ENCODE results near the gene LIMS2.

Gene LIMS2

DNA sequence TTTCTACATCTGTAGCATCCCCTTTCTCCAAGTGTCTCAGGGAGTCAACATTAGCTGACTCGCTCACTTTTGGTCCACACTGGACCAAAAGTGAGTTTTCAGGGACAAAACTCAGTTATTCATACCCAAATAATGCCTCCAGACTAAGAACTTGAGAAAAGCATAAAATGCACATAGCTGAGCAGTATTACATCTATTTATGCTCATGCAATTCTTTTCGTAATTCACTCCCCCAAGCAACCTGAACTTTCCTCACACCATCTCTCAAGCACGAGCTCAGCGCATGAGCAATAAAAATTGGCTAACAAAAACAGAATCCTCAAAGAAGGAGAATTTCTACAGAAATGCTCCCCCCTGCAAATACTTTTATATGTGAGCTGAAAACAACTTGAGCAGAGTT, 42.9 kb upstream of the LIMS2 start:
- no peak for ATAC-seq
- TF ChIP-seq SNAI2 (CRISPR knock-in tag; IDR thresholded peaks at IDR 0.05) = no peak
- TF ChIP-seq ISL1 (CRISPR knock-in tag; IDR thresholded peaks at IDR 0.05) = no peak
- no peak for TF ChIP-seq ZNF565 (CRISPR knock-in tag; conservative IDR thresholded peaks at IDR 0.05; ENCODE audit: low read depth)
- no peak for TF ChIP-seq ZNF8 (CRISPR knock-in tag; IDR thresholded peaks at IDR 0.05)
- TF ChIP-seq, protein P1, sequence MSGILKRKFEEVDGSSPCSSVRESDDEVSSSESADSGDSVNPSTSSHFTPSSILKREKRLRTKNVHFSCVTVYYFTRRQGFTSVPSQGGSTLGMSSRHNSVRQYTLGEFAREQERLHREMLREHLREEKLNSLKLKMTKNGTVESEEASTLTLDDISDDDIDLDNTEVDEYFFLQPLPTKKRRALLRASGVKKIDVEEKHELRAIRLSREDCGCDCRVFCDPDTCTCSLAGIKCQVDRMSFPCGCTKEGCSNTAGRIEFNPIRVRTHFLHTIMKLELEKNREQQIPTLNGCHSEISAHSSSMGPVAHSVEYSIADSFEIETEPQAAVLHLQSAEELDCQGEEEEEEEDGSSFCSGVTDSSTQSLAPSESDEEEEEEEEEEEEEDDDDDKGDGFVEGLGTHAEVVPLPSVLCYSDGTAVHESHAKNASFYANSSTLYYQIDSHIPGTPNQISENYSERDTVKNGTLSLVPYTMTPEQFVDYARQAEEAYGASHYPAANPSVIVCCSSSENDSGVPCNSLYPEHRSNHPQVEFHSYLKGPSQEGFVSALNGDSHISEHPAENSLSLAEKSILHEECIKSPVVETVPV (CRISPR knock-in tag; IDR thresholded peaks at IDR 0.05) = no peak
- TF ChIP-seq PPARA (CRISPR knock-in tag; IDR thresholded peaks at IDR 0.05; ENCODE audit: borderline replicate concordance) = no peak
- no peak for TF ChIP-seq ZC3H10 (CRISPR knock-in tag; IDR thresholded peaks at IDR 0.05)
- TF ChIP-seq, protein P2, sequence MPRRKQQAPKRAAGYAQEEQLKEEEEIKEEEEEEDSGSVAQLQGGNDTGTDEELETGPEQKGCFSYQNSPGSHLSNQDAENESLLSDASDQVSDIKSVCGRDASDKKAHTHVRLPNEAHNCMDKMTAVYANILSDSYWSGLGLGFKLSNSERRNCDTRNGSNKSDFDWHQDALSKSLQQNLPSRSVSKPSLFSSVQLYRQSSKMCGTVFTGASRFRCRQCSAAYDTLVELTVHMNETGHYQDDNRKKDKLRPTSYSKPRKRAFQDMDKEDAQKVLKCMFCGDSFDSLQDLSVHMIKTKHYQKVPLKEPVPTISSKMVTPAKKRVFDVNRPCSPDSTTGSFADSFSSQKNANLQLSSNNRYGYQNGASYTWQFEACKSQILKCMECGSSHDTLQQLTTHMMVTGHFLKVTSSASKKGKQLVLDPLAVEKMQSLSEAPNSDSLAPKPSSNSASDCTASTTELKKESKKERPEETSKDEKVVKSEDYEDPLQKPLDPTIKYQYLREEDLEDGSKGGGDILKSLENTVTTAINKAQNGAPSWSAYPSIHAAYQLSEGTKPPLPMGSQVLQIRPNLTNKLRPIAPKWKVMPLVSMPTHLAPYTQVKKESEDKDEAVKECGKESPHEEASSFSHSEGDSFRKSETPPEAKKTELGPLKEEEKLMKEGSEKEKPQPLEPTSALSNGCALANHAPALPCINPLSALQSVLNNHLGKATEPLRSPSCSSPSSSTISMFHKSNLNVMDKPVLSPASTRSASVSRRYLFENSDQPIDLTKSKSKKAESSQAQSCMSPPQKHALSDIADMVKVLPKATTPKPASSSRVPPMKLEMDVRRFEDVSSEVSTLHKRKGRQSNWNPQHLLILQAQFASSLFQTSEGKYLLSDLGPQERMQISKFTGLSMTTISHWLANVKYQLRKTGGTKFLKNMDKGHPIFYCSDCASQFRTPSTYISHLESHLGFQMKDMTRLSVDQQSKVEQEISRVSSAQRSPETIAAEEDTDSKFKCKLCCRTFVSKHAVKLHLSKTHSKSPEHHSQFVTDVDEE (CRISPR knock-in tag; IDR thresholded peaks at IDR 0.05) = no peak
- TF ChIP-seq ESRRG (CRISPR knock-in tag; IDR thresholded peaks at IDR 0.05) = no peak
- TF ChIP-seq, protein P3, sequence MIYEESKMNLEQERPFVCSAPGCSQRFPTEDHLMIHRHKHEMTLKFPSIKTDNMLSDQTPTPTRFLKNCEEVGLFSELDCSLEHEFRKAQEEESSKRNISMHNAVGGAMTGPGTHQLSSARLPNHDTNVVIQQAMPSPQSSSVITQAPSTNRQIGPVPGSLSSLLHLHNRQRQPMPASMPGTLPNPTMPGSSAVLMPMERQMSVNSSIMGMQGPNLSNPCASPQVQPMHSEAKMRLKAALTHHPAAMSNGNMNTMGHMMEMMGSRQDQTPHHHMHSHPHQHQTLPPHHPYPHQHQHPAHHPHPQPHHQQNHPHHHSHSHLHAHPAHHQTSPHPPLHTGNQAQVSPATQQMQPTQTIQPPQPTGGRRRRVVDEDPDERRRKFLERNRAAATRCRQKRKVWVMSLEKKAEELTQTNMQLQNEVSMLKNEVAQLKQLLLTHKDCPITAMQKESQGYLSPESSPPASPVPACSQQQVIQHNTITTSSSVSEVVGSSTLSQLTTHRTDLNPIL (CRISPR knock-in tag; IDR thresholded peaks at IDR 0.05; ENCODE audit: low read depth) = no peak
- TF ChIP-seq OSR1 (CRISPR knock-in tag; IDR thresholded peaks at IDR 0.05) = no peak
- TF ChIP-seq ARNTL (CRISPR knock-in tag; IDR thresholded peaks at IDR 0.05; ENCODE audit: borderline replicate concordance, low read depth) = no peak
- TF ChIP-seq ZFP30 (CRISPR knock-in tag; IDR thresholded peaks at IDR 0.05) = no peak
- TF ChIP-seq, protein P4, sequence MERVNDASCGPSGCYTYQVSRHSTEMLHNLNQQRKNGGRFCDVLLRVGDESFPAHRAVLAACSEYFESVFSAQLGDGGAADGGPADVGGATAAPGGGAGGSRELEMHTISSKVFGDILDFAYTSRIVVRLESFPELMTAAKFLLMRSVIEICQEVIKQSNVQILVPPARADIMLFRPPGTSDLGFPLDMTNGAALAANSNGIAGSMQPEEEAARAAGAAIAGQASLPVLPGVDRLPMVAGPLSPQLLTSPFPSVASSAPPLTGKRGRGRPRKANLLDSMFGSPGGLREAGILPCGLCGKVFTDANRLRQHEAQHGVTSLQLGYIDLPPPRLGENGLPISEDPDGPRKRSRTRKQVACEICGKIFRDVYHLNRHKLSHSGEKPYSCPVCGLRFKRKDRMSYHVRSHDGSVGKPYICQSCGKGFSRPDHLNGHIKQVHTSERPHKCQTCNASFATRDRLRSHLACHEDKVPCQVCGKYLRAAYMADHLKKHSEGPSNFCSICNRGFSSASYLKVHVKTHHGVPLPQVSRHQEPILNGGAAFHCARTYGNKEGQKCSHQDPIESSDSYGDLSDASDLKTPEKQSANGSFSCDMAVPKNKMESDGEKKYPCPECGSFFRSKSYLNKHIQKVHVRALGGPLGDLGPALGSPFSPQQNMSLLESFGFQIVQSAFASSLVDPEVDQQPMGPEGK (CRISPR knock-in tag; IDR thresholded peaks at IDR 0.05; ENCODE audit: borderline replicate concordance) = no peak
- no peak for TF ChIP-seq TCF4 (CRISPR knock-in tag; IDR thresholded peaks at IDR 0.05; ENCODE audit: borderline replicate concordance)
- no peak for TF ChIP-seq ZNF70 (CRISPR knock-in tag; IDR thresholded peaks at IDR 0.05)

DNA sequence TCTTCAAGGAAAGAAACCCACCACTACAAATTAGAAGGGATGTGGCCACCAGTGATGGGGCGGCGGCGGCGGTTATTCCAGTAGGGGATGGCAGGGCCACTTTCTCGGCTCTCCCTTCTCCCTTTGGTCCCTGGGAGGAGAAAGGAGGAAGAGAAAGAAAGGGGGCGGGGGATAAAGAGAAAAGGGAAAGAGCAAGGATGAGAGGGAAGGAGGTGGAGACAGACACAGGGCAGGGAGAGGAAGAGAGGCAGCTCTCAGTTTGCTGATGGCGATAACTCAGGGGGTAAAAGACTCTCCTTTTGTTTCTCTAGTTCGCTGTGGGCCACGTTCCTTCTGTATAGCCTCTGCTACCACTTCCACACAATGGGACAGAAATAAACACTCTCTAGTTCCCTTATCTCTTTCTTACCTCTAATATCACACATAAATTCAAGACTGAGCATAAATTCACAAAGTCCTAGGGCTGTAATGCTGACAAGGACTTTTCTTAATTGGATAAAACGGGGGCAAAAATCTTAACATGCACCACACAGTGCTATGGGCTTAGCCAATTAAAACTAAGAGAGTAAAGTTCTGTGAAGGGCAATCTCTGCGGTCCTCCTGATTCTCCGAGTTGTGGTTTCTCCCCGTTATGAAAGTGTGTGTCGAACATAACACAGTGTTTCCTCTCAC, 40.6 kb upstream of the LIMS2 start:
- no peak for TF ChIP-seq GLIS3 (CRISPR knock-in tag; IDR thresholded peaks at IDR 0.05)
- no peak for TF ChIP-seq RARB (CRISPR knock-in tag; IDR thresholded peaks at IDR 0.05)
- TF ChIP-seq, protein P1 (CRISPR knock-in tag; IDR thresholded peaks at IDR 0.05) = no peak
- no peak for TF ChIP-seq ARNTL (CRISPR knock-in tag; IDR thresholded peaks at IDR 0.05; ENCODE audit: borderline replicate concordance, low read depth)
- no peak for TF ChIP-seq ISL1 (CRISPR knock-in tag; IDR thresholded peaks at IDR 0.05)
- TF ChIP-seq, protein P3 (CRISPR knock-in tag; IDR thresholded peaks at IDR 0.05; ENCODE audit: low read depth) = no peak
- TF ChIP-seq ZNF8 (CRISPR knock-in tag; IDR thresholded peaks at IDR 0.05) = no peak
- TF ChIP-seq BACH2 (CRISPR knock-in tag; IDR thresholded peaks at IDR 0.05; ENCODE audit: borderline replicate concordance) = no peak
- TF ChIP-seq ZFP30 (CRISPR knock-in tag; IDR thresholded peaks at IDR 0.05) = no peak
- no peak for ATAC-seq
